GM12874 (cell line): Measurements from ENCODE around the gene TGFB1I1.

ENCODE experiments used
- TF ChIP-seq, protein P1 (sequence below): IDR thresholded peaks from 2 replicates; pipeline ENCODE4 v1.5.1; 2011; ENCODE audit warnings: low read depth, mild to moderate bottlenecking, control low read depth, low read length, moderate library complexity; ENCODE audit not compliant: insufficient read depth

Gene TGFB1I1

DNA sequence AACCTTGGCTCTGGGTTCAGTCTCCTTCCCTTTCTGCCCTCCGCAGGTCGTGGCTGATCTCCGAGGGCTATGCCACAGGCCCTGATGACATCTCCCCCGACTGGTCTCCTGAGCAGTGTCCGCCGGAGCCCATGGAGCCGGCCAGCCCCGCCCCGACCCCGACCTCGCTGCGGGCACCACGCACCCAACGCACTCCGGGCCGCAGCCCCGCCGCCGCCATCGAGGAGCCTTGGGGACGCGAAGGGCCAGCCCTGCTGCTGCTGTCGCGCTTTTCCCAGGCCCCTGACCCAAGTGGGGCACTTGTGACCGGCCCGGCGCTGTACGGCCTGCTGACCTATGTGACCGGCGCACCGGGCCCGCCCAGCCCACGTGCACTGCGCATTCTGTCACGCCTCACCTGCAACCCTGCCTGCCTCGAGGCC lies 7.6 kb upstream of the TGFB1I1 start:
- TF ChIP-seq, protein P1, sequence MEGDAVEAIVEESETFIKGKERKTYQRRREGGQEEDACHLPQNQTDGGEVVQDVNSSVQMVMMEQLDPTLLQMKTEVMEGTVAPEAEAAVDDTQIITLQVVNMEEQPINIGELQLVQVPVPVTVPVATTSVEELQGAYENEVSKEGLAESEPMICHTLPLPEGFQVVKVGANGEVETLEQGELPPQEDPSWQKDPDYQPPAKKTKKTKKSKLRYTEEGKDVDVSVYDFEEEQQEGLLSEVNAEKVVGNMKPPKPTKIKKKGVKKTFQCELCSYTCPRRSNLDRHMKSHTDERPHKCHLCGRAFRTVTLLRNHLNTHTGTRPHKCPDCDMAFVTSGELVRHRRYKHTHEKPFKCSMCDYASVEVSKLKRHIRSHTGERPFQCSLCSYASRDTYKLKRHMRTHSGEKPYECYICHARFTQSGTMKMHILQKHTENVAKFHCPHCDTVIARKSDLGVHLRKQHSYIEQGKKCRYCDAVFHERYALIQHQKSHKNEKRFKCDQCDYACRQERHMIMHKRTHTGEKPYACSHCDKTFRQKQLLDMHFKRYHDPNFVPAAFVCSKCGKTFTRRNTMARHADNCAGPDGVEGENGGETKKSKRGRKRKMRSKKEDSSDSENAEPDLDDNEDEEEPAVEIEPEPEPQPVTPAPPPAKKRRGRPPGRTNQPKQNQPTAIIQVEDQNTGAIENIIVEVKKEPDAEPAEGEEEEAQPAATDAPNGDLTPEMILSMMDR, result no peak

DNA sequence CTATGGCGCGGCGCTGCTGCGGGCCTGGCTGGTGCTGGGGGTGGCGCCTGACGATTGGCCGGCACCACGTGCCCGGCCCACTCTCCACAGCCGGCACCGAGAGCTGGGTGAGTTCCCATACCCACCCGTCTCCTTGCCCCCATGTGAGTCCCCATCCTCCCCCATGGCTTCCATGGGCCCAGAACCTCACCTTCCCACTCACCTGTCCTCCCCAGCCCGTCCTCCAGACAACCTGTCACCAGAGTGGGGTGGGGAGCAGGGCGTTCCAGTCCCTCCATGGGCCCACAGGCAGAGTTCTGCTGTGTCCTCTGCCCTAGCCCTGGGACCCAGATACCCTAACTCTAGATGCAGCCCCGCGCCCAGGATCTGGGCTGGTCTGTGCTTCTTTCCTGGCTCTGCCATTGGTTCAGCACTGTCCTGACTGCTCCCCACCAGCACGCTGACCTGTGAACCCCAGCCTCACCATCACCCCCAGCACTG lies 7.1 kb upstream of the TGFB1I1 start:
- TF ChIP-seq, protein P1, result no peak

DNA sequence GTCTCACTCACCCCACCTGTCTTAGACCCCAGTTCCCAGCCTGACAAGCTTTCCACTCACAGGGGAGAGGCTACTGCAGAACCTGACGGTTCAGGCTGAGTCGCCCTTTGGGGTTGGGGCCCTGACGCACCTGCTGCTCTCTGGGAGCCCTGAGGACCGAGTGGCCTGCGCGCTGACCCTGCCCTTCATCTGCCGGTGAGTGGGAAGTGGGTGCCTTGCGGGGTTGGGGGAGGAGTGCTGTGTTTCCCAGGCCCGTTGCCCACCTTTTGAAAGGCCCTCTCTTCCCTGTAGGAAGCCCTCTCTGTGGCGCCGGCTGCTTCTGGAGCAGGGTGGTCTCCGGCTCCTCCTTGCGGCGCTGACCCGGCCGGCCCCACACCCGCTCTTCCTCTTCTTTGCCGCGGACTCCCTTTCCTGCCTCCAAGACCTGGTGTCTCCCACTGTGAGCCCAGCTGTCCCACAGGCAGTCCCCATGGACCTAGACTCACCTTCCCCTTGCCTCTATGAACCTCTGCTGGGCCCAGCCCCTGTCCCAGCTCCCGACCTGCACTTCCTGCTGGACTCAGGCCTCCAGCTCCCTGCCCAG lies 6.1 kb upstream of the TGFB1I1 start:
- TF ChIP-seq, protein P1, result no peak

DNA sequence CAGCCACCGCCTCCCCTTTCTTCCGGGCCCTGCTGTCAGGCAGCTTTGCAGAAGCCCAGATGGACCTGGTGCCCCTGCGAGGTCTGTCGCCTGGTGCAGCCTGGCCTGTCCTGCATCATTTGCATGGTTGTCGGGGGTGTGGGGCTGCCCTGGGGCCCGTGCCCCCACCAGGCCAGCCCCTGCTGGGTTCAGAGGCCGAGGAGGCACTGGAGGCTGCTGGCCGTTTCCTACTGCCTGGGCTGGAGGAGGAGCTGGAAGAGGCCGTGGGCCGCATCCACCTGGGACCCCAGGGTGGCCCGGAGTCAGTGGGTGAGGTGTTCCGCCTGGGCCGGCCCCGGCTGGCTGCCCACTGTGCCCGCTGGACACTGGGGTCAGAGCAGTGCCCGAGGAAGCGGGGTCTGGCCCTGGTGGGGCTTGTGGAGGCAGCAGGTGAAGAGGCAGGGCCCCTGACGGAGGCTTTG lies 5.5 kb upstream of the TGFB1I1 start:
- TF ChIP-seq, protein P1, result no peak

DNA sequence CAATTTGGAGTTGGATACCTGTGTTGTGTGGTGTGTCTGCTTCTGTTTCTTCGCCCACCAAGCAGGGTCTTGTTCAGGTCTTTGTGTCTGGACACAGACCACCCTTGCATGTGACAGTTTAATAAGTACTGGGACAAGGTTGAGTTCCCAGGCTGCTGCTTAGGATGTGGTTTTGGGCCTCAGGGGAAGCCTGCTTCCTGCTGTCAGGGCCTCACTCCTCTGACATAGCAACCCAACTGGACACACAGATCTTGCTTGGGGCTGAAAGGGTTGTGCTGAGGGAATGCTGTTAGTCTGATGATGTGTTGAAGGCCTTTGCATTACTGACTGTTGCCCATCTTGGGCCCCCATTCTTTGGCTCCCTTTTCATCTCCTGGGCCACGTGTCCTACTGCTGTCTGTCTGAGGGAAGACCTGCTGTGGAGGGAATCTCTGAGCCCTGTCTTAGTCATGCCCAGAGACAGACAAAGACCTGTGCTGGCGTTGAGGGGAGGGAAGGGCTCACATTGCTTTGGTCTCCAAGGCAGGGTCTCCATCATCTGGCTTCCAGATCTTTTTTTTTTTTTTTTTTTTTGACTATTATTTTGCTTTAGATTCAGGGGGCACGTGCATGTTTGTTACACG lies 4.7 kb upstream of the TGFB1I1 start:
- TF ChIP-seq, protein P1, result no peak

DNA sequence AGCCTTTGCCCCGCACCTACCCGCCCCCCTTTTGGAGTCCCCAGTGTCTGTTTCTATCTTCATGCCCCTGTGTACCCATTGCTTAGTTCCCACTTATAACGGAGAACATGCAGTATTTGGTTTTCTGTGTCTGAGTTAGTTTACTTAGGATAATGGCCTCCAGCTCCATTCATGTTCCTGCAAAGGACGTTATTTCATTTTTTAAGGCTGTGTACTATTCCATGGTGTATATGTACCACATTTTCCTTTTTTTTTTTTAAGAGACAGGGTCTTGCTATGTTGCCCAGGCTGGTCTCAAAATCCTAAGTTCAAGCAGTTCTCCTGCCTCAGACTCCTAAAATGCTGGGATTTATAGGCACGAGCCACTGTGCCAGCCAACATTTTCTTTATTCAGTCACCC lies 4.1 kb upstream of the TGFB1I1 start:
- TF ChIP-seq, protein P1, result no peak

DNA sequence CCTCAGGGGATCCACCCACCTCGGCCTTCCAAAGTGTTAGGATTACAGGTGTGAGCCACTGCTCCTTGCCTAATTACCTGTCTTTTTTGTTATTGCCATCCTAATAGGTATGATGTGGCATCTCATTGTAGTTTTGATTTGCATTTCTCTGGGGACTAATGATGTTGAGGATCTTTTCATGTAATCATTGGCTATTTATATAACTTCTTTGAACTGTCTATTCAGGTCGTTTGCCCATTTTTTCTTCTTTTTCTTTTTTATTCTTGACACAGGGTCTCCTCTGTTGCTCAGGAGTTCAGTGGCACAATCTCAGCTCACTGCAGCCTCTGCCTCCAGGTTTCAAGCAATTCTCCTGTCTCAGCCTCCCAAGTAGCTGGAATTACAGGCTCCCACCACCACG lies 1.3 kb upstream of the TGFB1I1 start:
- TF ChIP-seq, protein P1, result no peak
